SK-N-MC (cell line): ENCODE data around the gene RASA3.

Source experiments
- EZH2 ChIP-seq: fragments of 200-600 bp; sonication (generic); IDR thresholded peaks from one replicate; pipeline ENCODE4 v1.6.1; 2017; ENCODE audit warnings: antibody characterized with exemption
- FOXP2 ChIP-seq: optimal IDR thresholded peaks from 2 replicates; pipeline ENCODE3; 2011; ENCODE audit warnings: mild to moderate bottlenecking, moderate library complexity; ENCODE audit not compliant: insufficient read depth; ENCODE audit errors: extremely low read length, control extremely low read depth
- POLR2AphosphoS5 ChIP-seq: IDR thresholded peaks from 2 replicates; pipeline ENCODE4 v1.6.1; 2012; ENCODE audit warnings: mild to moderate bottlenecking, low read depth, low read length, borderline replicate concordance

- TF ChIP-seq FOXP2 (no peak), POLR2AphosphoS5 (no peak), EZH2 (no peak)
These were observed 184.2 kb downstream of the RASA3 start for GRCh38 chr13:113948034-113948742.
